MCF 10A (cell line): ENCODE measurements around the gene QSER1. TPM values are rescaled to one million over a fixed set of nuclear protein-coding genes. Genes with fewer than 3 reads are reported as not detected.

Experiments used
- BruUV-seq: library from RNA; stranded (reverse); fragments of 400-500 nt; replicated peaks from 2 replicates; lab custom pipeline; 2021; lab: Mats Ljungman, UMichigan
- CTCF ChIA-PET: fragments of 300-600 bp; sonication (Branson Sonifier 250); formaldehyde crosslinking; extraction: SDS; loops from one replicate; lab custom pipeline; 2021; ENCODE audit warnings: antibody characterized with exemption, inconsistent platforms; lab: Yijun Ruan, JAX
- POLR2A ChIA-PET: fragments of 300-600, 350-650 bp; sonication (Branson Sonifier 250); formaldehyde crosslinking; extraction: SDS; loops from one replicate; lab custom pipeline; 2020; ENCODE audit warnings: antibody characterized with exemption, inconsistent platforms; lab: Yijun Ruan, JAX
- DNase-seq: peaks from one replicate; pipeline ENCODE4 v3.0.0-alpha.2; 2018; ENCODE audit not compliant: unreplicated experiment
- H3K27ac Mint-ChIP-seq: one replicate; pipeline ENCODE4 v1.8.0; 2022; ENCODE audit warnings: mild to moderate bottlenecking, low read depth, mixed read lengths; ENCODE audit not compliant: unreplicated experiment
- H3K27me3 Mint-ChIP-seq: one replicate; pipeline ENCODE4 v1.8.0; 2022; ENCODE audit warnings: mixed read lengths; ENCODE audit not compliant: insufficient read depth, unreplicated experiment
- H3K36me3 Mint-ChIP-seq: one replicate; pipeline ENCODE4 v1.8.0; 2022; ENCODE audit warnings: mild to moderate bottlenecking, moderate library complexity, mixed read lengths; ENCODE audit not compliant: insufficient read depth, unreplicated experiment
- H3K4me1 Mint-ChIP-seq: one replicate; pipeline ENCODE4 v1.8.0; 2022; ENCODE audit warnings: mixed read lengths; ENCODE audit not compliant: insufficient read depth, unreplicated experiment
- H3K4me3 Mint-ChIP-seq: one replicate; pipeline ENCODE4 v1.8.0; 2022; ENCODE audit warnings: mild to moderate bottlenecking, moderate library complexity, mixed read lengths; ENCODE audit not compliant: unreplicated experiment
- H3K9me3 Mint-ChIP-seq: one replicate; pipeline ENCODE4 v1.8.0; 2022; ENCODE audit warnings: mixed read lengths; ENCODE audit not compliant: unreplicated experiment
- CTCF ChIP-seq: fragments of 200-600 bp; IDR thresholded peaks from one replicate; pipeline ENCODE4 v1.8.0; 2022; ENCODE audit warnings: antibody characterized with exemption, mild to moderate bottlenecking; ENCODE audit not compliant: unreplicated experiment
- intact Hi-C: fragments of 100-400 bp; cut with micrococcal nuclease; formaldehyde crosslinking; loops from 2 replicates; pipeline ENCODE4 v1.14.1; 2022
- total RNA-seq: library from RNA; stranded (reverse); gene quantifications from 2 replicates; pipeline ENCODE4 v1.2.3, GENCODE V29; 2022

The QSER1 gene
- total RNA-seq, 1 experiment from 2014 or later, result 39.3 TPM

- ChIA-PET POLR2A (no interaction called here), CTCF (interaction anchor here (12.7 kb wide), 1 partner anchor 112 kb away, joined by 232 read pairs; no protein-coding TSS in a partner anchor)
- no peak for TF ChIP-seq CTCF
- Mint-ChIP-seq H3K9me3 (no peaks in the 10 kb centered on the region), H3K4me3 (no peak overlapping the region), H3K27me3 (no peaks in the 10 kb centered on the region), H3K27ac (no peak overlapping the region), H3K36me3 (peaks cover 21% of the 10 kb centered on the region), H3K4me1 (peaks cover 9% of the 10 kb centered on the region)
- intact Hi-C loops, result no loop called here
- BruUV-seq, result no TSS peak
- DNase-seq, result no peak
Observed at GRCh38 chr11:32952421-32952820, 59.8 kb downstream of the QSER1 start.

GRCh38 chr11:32953700-32954099, 61.1 kb downstream of the QSER1 start:
- BruUV-seq, result no TSS peak
- H3K27ac Mint-ChIP-seq, result no peak overlapping the region
- H3K4me1 Mint-ChIP-seq, result no peaks in the 10 kb centered on the region
- DNase-seq, result no peak
- H3K27me3 Mint-ChIP-seq, result no peaks in the 10 kb centered on the region
- POLR2A ChIA-PET, result interaction anchor here (1.2 kb wide), 1 partner anchor 15 kb away, joined by 3 read pairs; no protein-coding TSS in a partner anchor
- no peak for TF ChIP-seq CTCF
- H3K36me3 Mint-ChIP-seq, result peaks cover 17% of the 10 kb centered on the region
- no peaks in the 10 kb centered on the region for H3K9me3 Mint-ChIP-seq
- intact Hi-C loops, result no loop called here
- no peak overlapping the region for H3K4me3 Mint-ChIP-seq
- CTCF ChIA-PET, result interaction anchor here (0.6 to 12.7 kb wide), 2 partner anchors 111 to 208 kb away, joined by 3 to 232 read pairs; partner anchors contain the start of gene CSTF3

- peak; percentile 54 for TF ChIP-seq CTCF
Observed at GRCh38 chr11:32960553-32961164, 68.0 kb downstream of the QSER1 start.

GRCh38 chr11:32962016-32962415, 69.4 kb downstream of the QSER1 start:
- Mint-ChIP-seq H3K4me1 (no peaks in the 10 kb centered on the region), H3K4me3 (no peak overlapping the region), H3K36me3 (peaks cover 35% of the 10 kb centered on the region), H3K27ac (peak overlapping the region; percentile 49), H3K27me3 (no peaks in the 10 kb centered on the region), H3K9me3 (no peaks in the 10 kb centered on the region)
- TF ChIP-seq CTCF, result no peak
- POLR2A ChIA-PET, result interaction anchor here (1.3 kb wide), 1 partner anchor 103 kb away, joined by 4 read pairs; no protein-coding TSS in a partner anchor
- BruUV-seq, result no TSS peak
- intact Hi-C loops, result loop anchor here (5.0 kb wide), 1 partner anchor 155 kb away; no protein-coding TSS in a partner anchor
- CTCF ChIA-PET, result interaction anchor here (0.6 to 12.7 kb wide), 5 partner anchors 76 to 367 kb away, joined by 3 to 232 read pairs (median 4); no protein-coding TSS in a partner anchor
- no peak for DNase-seq

More at GRCh38 chr11:32960553-32961164, 68.0 kb downstream of the QSER1 start:
- Mint-ChIP-seq H3K36me3 (peaks cover 41% of the 10 kb centered on the region), H3K4me1 (no peaks in the 10 kb centered on the region), H3K27ac (no peak overlapping the region), H3K9me3 (no peaks in the 10 kb centered on the region), H3K27me3 (no peaks in the 10 kb centered on the region), H3K4me3 (no peak overlapping the region)
- BruUV-seq, result no TSS peak
- POLR2A ChIA-PET, result interaction anchor here (0.6 to 1.3 kb wide), 3 partner anchors 83 to 300 kb away, joined by 3 to 4 read pairs (median 4); no protein-coding TSS in a partner anchor
- DNase-seq, result peak; percentile 63
- intact Hi-C loops, result loop anchor here (1.0 to 5.0 kb wide), 2 partner anchors 105 to 153 kb away; no protein-coding TSS in a partner anchor
- CTCF ChIA-PET, result interaction anchor here (0.6 to 12.7 kb wide), 22 partner anchors 8 to 369 kb away, joined by 3 to 232 read pairs (median 3); no protein-coding TSS in a partner anchor
